ENCODE data around the gene CDH4.

CDH4 gene

GRCh38 chr20:61220131-61220530, 31.9 kb upstream of the CDH4 start:
- DNase-seq (ENCODE audit: low spot score) = no peak
- no peak for TF ChIP-seq CTCF (IDR thresholded peaks at IDR 0.05; ENCODE audit: extremely low read depth, missing control alignments)

GRCh38 chr20:61220626-61221325, 31.3 kb upstream of the CDH4 start:
- no peak for TF ChIP-seq CTCF (IDR thresholded peaks at IDR 0.05; ENCODE audit: extremely low read depth, missing control alignments)
- DNase-seq (ENCODE audit: low spot score) = no peak

GRCh38 chr20:61222699-61223098, 29.4 kb upstream of the CDH4 start:
- no peak for DNase-seq (ENCODE audit: low spot score)
- no peak for TF ChIP-seq CTCF (IDR thresholded peaks at IDR 0.05; ENCODE audit: extremely low read depth, missing control alignments)

- no peak for TF ChIP-seq CTCF (IDR thresholded peaks at IDR 0.05; ENCODE audit: extremely low read depth, missing control alignments)
- no peak for DNase-seq (ENCODE audit: low spot score)
These were observed 28.9 kb upstream of the CDH4 start for GRCh38 chr20:61223121-61223520.

GRCh38 chr20:61230166-61230565, 21.9 kb upstream of the CDH4 start:
- DNase-seq (ENCODE audit: low spot score) = no peak

GRCh38 chr20:61233590-61233989, 18.5 kb upstream of the CDH4 start:
- DNase-seq (ENCODE audit: low spot score) = no peak
- no peak for TF ChIP-seq CTCF (IDR thresholded peaks at IDR 0.05; ENCODE audit: extremely low read depth, missing control alignments)

More at GRCh38 chr20:61230166-61230565, 21.9 kb upstream of the CDH4 start:
- no peak for TF ChIP-seq CTCF (IDR thresholded peaks at IDR 0.05; ENCODE audit: extremely low read depth, missing control alignments)

- no peak for TF ChIP-seq CTCF (IDR thresholded peaks at IDR 0.05; ENCODE audit: extremely low read depth, missing control alignments)
- DNase-seq (ENCODE audit: low spot score) = no peak
These were observed 17.7 kb upstream of the CDH4 start for GRCh38 chr20:61234224-61234890.

Data from GM20000 (cell line).